Measurements from ENCODE around the gene PLA2G4F. TPM values are rescaled to one million over a fixed set of nuclear protein-coding genes. Genes with fewer than 3 reads are reported as not detected.

PLA2G4F gene
- polyA plus RNA-seq, 1 experiment: not detected

- TF ChIP-seq CTCF (IDR thresholded peaks at IDR 0.05; ENCODE audit: insufficient read depth, low read depth, low read length): no peak
- H3K27me3 ChIP-seq (ENCODE audit: control insufficient read depth, insufficient read depth, low read length): peaks cover 28% of the 10 kb centered on the region
- ChIA-PET CTCF (interaction anchor here (0.8 to 1.8 kb wide), 2 partner anchors 9 to 37 kb away, joined by 3 to 8 read pairs; no protein-coding TSS in a partner anchor), POLR2A (no interaction called here)
- no peak overlapping the region for H3K4me3 ChIP-seq (ENCODE audit: low read depth, low read length)
- H3K36me3 ChIP-seq (ENCODE audit: control insufficient read depth, insufficient read depth, low read length): no peaks in the 10 kb centered on the region
- DNase-seq (ENCODE audit: low read depth): no peak
Measured at GRCh38 chr15:42121682-42122081, 34.8 kb downstream of the PLA2G4F start.

- Histone ChIP-seq H3K27me3 (ENCODE audit: control insufficient read depth, insufficient read depth, low read length) (peaks cover 28% of the 10 kb centered on the region), H3K4me3 (ENCODE audit: low read depth, low read length) (no peak overlapping the region), H3K36me3 (ENCODE audit: control insufficient read depth, insufficient read depth, low read length) (no peaks in the 10 kb centered on the region)
- POLR2A ChIA-PET: no interaction called here
- CTCF ChIA-PET: interaction anchor here (0.6 to 1.8 kb wide), 5 partner anchors 9 to 36 kb away, joined by 3 to 8 read pairs (median 4); no protein-coding TSS in a partner anchor
- TF ChIP-seq CTCF (IDR thresholded peaks at IDR 0.05; ENCODE audit: insufficient read depth, low read depth, low read length): no peak
- DNase-seq (ENCODE audit: low read depth): no peak
Measured at GRCh38 chr15:42121021-42121420, 35.4 kb downstream of the PLA2G4F start.

GRCh38 chr15:42120285-42120684 is 36.2 kb downstream of the PLA2G4F start:
- POLR2A ChIA-PET: no interaction called here
- no peak for TF ChIP-seq CTCF (IDR thresholded peaks at IDR 0.05; ENCODE audit: insufficient read depth, low read depth, low read length)
- DNase-seq (ENCODE audit: low read depth): no peak
- H3K36me3 ChIP-seq (ENCODE audit: control insufficient read depth, insufficient read depth, low read length): no peaks in the 10 kb centered on the region
- no peak overlapping the region for H3K4me3 ChIP-seq (ENCODE audit: low read depth, low read length)
- CTCF ChIA-PET: interaction anchor here (0.6 to 1.8 kb wide), 8 partner anchors 10 to 262 kb away, joined by 3 to 8 read pairs (median 3); no protein-coding TSS in a partner anchor
- H3K27me3 ChIP-seq (ENCODE audit: control insufficient read depth, insufficient read depth, low read length): peaks cover 30% of the 10 kb centered on the region

GRCh38 chr15:42119446-42119760 is 37.0 kb downstream of the PLA2G4F start:
- peaks cover 30% of the 10 kb centered on the region for H3K27me3 ChIP-seq (ENCODE audit: control insufficient read depth, insufficient read depth, low read length)
- DNase-seq (ENCODE audit: low read depth): no peak
- no peaks in the 10 kb centered on the region for H3K36me3 ChIP-seq (ENCODE audit: control insufficient read depth, insufficient read depth, low read length)
- ChIA-PET CTCF (interaction anchor here (0.7 to 1.6 kb wide), 8 partner anchors 11 to 139 kb away, joined by 3 to 5 read pairs (median 3); no protein-coding TSS in a partner anchor), POLR2A (no interaction called here)
- H3K4me3 ChIP-seq (ENCODE audit: low read depth, low read length): no peak overlapping the region
- TF ChIP-seq CTCF (IDR thresholded peaks at IDR 0.05; ENCODE audit: insufficient read depth, low read depth, low read length): no peak

- peaks cover 33% of the 10 kb centered on the region for H3K27me3 ChIP-seq (ENCODE audit: control insufficient read depth, insufficient read depth, low read length)
- no peaks in the 10 kb centered on the region for H3K36me3 ChIP-seq (ENCODE audit: control insufficient read depth, insufficient read depth, low read length)
- TF ChIP-seq CTCF (IDR thresholded peaks at IDR 0.05; ENCODE audit: insufficient read depth, low read depth, low read length): no peak
- POLR2A ChIA-PET: no interaction called here
- H3K4me3 ChIP-seq (ENCODE audit: low read depth, low read length): no peak overlapping the region
- CTCF ChIA-PET: interaction anchor here (0.7 to 1.4 kb wide), 6 partner anchors 13 to 139 kb away, joined by 3 to 5 read pairs (median 3); no protein-coding TSS in a partner anchor
- DNase-seq (ENCODE audit: low read depth): no peak
Measured at GRCh38 chr15:42118650-42119445, 37.6 kb downstream of the PLA2G4F start.

All from BJ (cell line).